Endothelial cell of umbilical vein (primary cell): ENCODE data around the gene CMIP. TPM values are rescaled to one million over a fixed set of nuclear protein-coding genes. Genes with fewer than 3 reads are reported as not detected.
"Not testable (repeated sequence)": the region's sequence is repeated elsewhere in the genome, so short reads cannot be mapped to it uniquely, and the experiment has no call there.

Experiments used
- BruUV-seq: library from RNA; stranded (reverse); fragments of 400-500 nt; replicated peaks from 2 replicates; lab custom pipeline; 2021; lab: Mats Ljungman, UMichigan
- CTCF ChIA-PET: fragments of 300-600, 350-600 bp; sonication (Branson Sonifier 250); formaldehyde crosslinking; loops from one replicate; lab custom pipeline; 2021; ENCODE audit warnings: antibody characterized with exemption, inconsistent platforms; lab: Charles Lee
- POLR2A ChIA-PET: fragments of 300-600, 350-600 bp; sonication (Branson Sonifier 250); formaldehyde crosslinking; loops from one replicate; lab custom pipeline; 2021; ENCODE audit warnings: antibody characterized with exemption, inconsistent platforms; lab: Charles Lee
- DNase-seq: peaks from one replicate; pipeline ENCODE4 v3.0.0-alpha.2; 2011; ENCODE audit warnings: low read depth, low spot score
- FAIRE-seq: peaks from 2 replicates; lab custom pipeline; 2011; peaks lifted over from hg19 to GRCh38; lab: Jason Lieb, UNC
- H2AFZ ChIP-seq: 2 replicates; pipeline ENCODE4 v1.6.0; 2012; ENCODE audit warnings: low read depth, low read length, control low read depth, inconsistent platforms
- H3K27ac ChIP-seq: 2 replicates; pipeline ENCODE4 v1.5.1; 2011; ENCODE audit warnings: low read depth, mild to moderate bottlenecking, control low read depth, low read length, moderate library complexity; ENCODE audit not compliant: insufficient read depth
- H3K27me3 ChIP-seq, 2 experiments: 2 replicates each; pipeline versions ENCODE4 v1.6.0 to v1.6.1; 2011; ENCODE audit warnings: low read length in 2 of 2, mixed read lengths in 1 of 2; ENCODE audit not compliant: control insufficient read depth in 2 of 2, insufficient read depth in 2 of 2
- H3K36me3 ChIP-seq, 2 experiments: 2 replicates in 1 of 2; 3 replicates in 1 of 2; pipeline ENCODE4 v1.5.1; 2011; ENCODE audit warnings: low read length in 2 of 2, mild to moderate bottlenecking in 1 of 2, moderate library complexity in 1 of 2; ENCODE audit not compliant: control insufficient read depth in 2 of 2, insufficient read depth in 2 of 2; ENCODE audit errors: extremely low read depth in 1 of 2
- H3K4me1 ChIP-seq: 3 replicates; pipeline ENCODE4 v1.5.1; 2011; ENCODE audit warnings: mild to moderate bottlenecking, low read length; ENCODE audit not compliant: control insufficient read depth, insufficient read depth; ENCODE audit errors: extremely low read depth
- H3K4me2 ChIP-seq: 2 replicates; pipeline ENCODE4 v1.6.1; 2011; ENCODE audit warnings: low read length, control low read depth, mixed read lengths; ENCODE audit not compliant: insufficient read depth
- H3K4me3 ChIP-seq, 3 experiments: fragments of 200-600 bp in 1 of 3; sonication (generic), shearing (Covaris generic) in 1 of 3; replicated peaks in 1 of 3; 2 replicates each; pipeline ENCODE4 v1.5.1; 2011 to 2016; ENCODE audit warnings: control low read depth in 3 of 3, low read length in 3 of 3, mild to moderate bottlenecking in 2 of 3, inconsistent platforms in 1 of 3, low read depth in 1 of 3, moderate library complexity in 1 of 3; ENCODE audit not compliant: insufficient read depth in 1 of 3
- H3K79me2 ChIP-seq: 2 replicates; pipeline ENCODE4 v1.6.0; 2012; ENCODE audit warnings: low read length, inconsistent platforms; ENCODE audit not compliant: control insufficient read depth, insufficient read depth
- H3K9ac ChIP-seq: replicated peaks from 2 replicates; pipeline ENCODE3; 2011; ENCODE audit warnings: low read length, control low read depth; ENCODE audit not compliant: insufficient read depth; ENCODE audit errors: extremely low read depth
- H3K9me1 ChIP-seq: replicated peaks from 3 replicates; pipeline ENCODE4 v1.6.0; 2011; ENCODE audit warnings: mild to moderate bottlenecking, low read length; ENCODE audit not compliant: control insufficient read depth, insufficient read depth; ENCODE audit errors: extremely low read depth
- H3K9me3 ChIP-seq: replicated peaks from 2 replicates; pipeline ENCODE4 v1.5.1; 2012; ENCODE audit warnings: low read length, inconsistent platforms; ENCODE audit not compliant: control insufficient read depth, insufficient read depth
- H4K20me1 ChIP-seq: replicated peaks from 2 replicates; pipeline ENCODE3; 2011; ENCODE audit warnings: mild to moderate bottlenecking, low read length; ENCODE audit not compliant: control insufficient read depth, insufficient read depth; ENCODE audit errors: extremely low read depth
- FOS ChIP-seq: IDR thresholded peaks from 2 replicates; pipeline ENCODE4 v1.6.1; 2011; ENCODE audit warnings: mild to moderate bottlenecking, low read length, moderate library complexity, borderline replicate concordance; ENCODE audit not compliant: insufficient read depth
- JUN ChIP-seq: IDR thresholded peaks from 2 replicates; pipeline ENCODE4 v1.6.1; 2011; ENCODE audit warnings: borderline replicate concordance, low read depth; ENCODE audit not compliant: insufficient read length, insufficient read depth
- dilution Hi-C: fragments of 300-500 bp; cut with MboI; formaldehyde crosslinking; loops from one replicate; pipeline ENCODE4 v1.15.0; 2019; ENCODE audit warnings: low sequenced_read_pairs; ENCODE audit not compliant: extremely low pct_ligation_motif_present
- intact Hi-C: fragments of 100-400 bp; cut with micrococcal nuclease; formaldehyde crosslinking; loops from one replicate; pipeline ENCODE4 v1.10.0; 2022
- polyA plus RNA-seq, 4 experiments: library from polyadenylated mRNA; depleted of rRNA in 3 of 4; stranded (reverse) in 3 of 4; unstranded in 1 of 4; fragments of >200 nt; gene quantifications; 2 replicates each; pipeline versions ENCODE4 v1.2.1 to v1.2.3, GENCODE V29; 2011 to 2012; ENCODE audit warnings: missing spikeins in 1 of 4
- total RNA-seq: library from RNA; stranded (reverse); gene quantifications from 2 replicates; pipeline ENCODE4 v1.2.3, GENCODE V29; 2021

Gene CMIP
- total and polyA plus RNA-seq, 2 donors (not counting 3 experiments of a cell fraction or from before 2014, with no cell fraction given) = 29.0 to 101 TPM

- FAIRE-seq (no peak), DNase-seq (no peak)
- no peaks in the 10 kb centered on the region for H3K9me1 ChIP-seq
- TF ChIP-seq FOS = no peak
- TF ChIP-seq JUN = no peak
- dilution Hi-C loops = no loop called here
- H3K9ac ChIP-seq = no peak overlapping the region
- no peaks in the 10 kb centered on the region for H4K20me1 ChIP-seq
- POLR2A ChIA-PET = no interaction called here
- peaks cover 26% of the 10 kb centered on the region for H3K4me1 ChIP-seq
- no peak overlapping the region for H3K4me3 ChIP-seq
- no peak overlapping the region for H3K27ac ChIP-seq
- no TSS peak for BruUV-seq
- intact Hi-C loops = no loop called here
- no peak overlapping the region for H3K4me2 ChIP-seq
- peaks cover 0 to 8% of the 10 kb centered on the region in 2 experiments for H3K36me3 ChIP-seq
- CTCF ChIA-PET = interaction anchor here (0.7 to 1.1 kb wide), 3 partner anchors 10 to 83 kb away, joined by 3 read pairs; no protein-coding TSS in a partner anchor
- no peak overlapping the region for H2AFZ ChIP-seq
- H3K9me3 ChIP-seq = no peaks in the 10 kb centered on the region
- H3K27me3 ChIP-seq = no peaks in the 10 kb centered on the region
- peaks cover 60% of the 10 kb centered on the region for H3K79me2 ChIP-seq
Measured at GRCh38 chr16:81524382-81524781, 79.8 kb downstream of the CMIP start.

GRCh38 chr16:81524885-81525284, 80.3 kb downstream of the CMIP start:
- BruUV-seq, H3K4me2 ChIP-seq, H3K27ac ChIP-seq, H3K9ac ChIP-seq, POLR2A ChIA-PET, H3K4me3 ChIP-seq, DNase-seq, H3K36me3 ChIP-seq, dilution Hi-C loops, H3K9me3 ChIP-seq, H4K20me1 ChIP-seq, FAIRE-seq, H3K9me1 ChIP-seq, H2AFZ ChIP-seq, intact Hi-C loops, H3K27me3 ChIP-seq: not testable (repeated sequence)
- Histone ChIP-seq H3K4me1 (peaks cover 21% of the 10 kb centered on the region), H3K79me2 (peaks cover 58% of the 10 kb centered on the region)
- CTCF ChIA-PET = interaction anchor here (0.9 kb wide), 1 partner anchor 9 kb away, joined by 3 read pairs; no protein-coding TSS in a partner anchor
